Ammon's horn (tissue), 1 donor: ENCODE data around the gene PHF24.
A peak's percentile ranks its signal among the peaks of the same experiment; 100 is the strongest.

ENCODE experiments used
- DNase-seq: peaks from one replicate; pipeline ENCODE4 v3.0.0-alpha.2; 2016; ENCODE audit warnings: low spot score

The PHF24 gene

GRCh38 chr9:34983209-34983608 is 25.1 kb downstream of the PHF24 start:
- DNase-seq: no peak

GRCh38 chr9:34984049-34984448 is 26.0 kb downstream of the PHF24 start:
- no peak for DNase-seq

GRCh38 chr9:34985311-34985899 is 27.3 kb downstream of the PHF24 start:
- DNase-seq: peak; percentile 83

- peak; percentile 91 for DNase-seq
Observed at GRCh38 chr9:34986540-34987047, 28.5 kb downstream of the PHF24 start.

GRCh38 chr9:34987160-34987901 is 29.2 kb downstream of the PHF24 start:
- DNase-seq: peak; percentile 22

GRCh38 chr9:34988218-34989002 is 30.3 kb downstream of the PHF24 start:
- DNase-seq: peak; percentile 77

- peak; percentile 100 for DNase-seq
Observed at GRCh38 chr9:34989003-34989945, 31.2 kb downstream of the PHF24 start, which contains the start of gene DNAJB5. Gene DNAJB5 (plus strand): TSS chr9:34989745. CDS start chr9:34990631, 886 bp downstream.

- DNase-seq: peak; percentile 63
Observed at GRCh38 chr9:34989946-34990635, 32.0 kb downstream of the PHF24 start.

GRCh38 chr9:34990908-34991606 is 33.0 kb downstream of the PHF24 start:
- no peak for DNase-seq

- DNase-seq: peak; percentile 58
Observed at GRCh38 chr9:34991607-34992375, 33.7 kb downstream of the PHF24 start.

- peak; percentile 40 for DNase-seq
Observed at GRCh38 chr9:34992376-34992951, 34.4 kb downstream of the PHF24 start.

- peak; percentile 66 for DNase-seq
Observed at GRCh38 chr9:34993502-34994259, 35.6 kb downstream of the PHF24 start.

GRCh38 chr9:34994260-34994899 is 36.3 kb downstream of the PHF24 start:
- DNase-seq: peak; percentile 76

GRCh38 chr9:34994900-34995669 is 37.0 kb downstream of the PHF24 start:
- no peak for DNase-seq

GRCh38 chr9:34995670-34996060 is 37.6 kb downstream of the PHF24 start:
- no peak for DNase-seq

- no peak for DNase-seq
Observed at GRCh38 chr9:34996181-34996904, 38.3 kb downstream of the PHF24 start.
